ENCODE results near the gene SERBP1.

DNA sequence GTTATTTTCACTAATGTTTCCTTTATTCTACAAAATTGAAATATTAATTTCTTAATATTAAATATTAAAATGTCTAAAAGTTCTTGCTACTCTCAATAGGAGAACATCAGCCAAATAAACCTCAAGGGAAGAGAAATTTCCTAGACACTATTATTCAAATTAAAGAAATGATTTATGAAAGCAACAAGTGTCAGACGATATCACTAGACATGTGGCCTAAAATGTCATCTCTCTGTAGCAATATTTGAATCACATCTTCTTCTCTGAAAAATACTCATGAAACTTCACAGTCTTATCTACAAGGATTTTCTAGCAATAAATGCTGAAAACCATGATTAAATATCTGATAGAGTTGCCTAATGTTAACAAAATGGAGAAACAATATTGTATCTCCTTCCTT is 2.5 kb upstream of the SERBP1 start:
- TF ChIP-seq, protein P1, sequence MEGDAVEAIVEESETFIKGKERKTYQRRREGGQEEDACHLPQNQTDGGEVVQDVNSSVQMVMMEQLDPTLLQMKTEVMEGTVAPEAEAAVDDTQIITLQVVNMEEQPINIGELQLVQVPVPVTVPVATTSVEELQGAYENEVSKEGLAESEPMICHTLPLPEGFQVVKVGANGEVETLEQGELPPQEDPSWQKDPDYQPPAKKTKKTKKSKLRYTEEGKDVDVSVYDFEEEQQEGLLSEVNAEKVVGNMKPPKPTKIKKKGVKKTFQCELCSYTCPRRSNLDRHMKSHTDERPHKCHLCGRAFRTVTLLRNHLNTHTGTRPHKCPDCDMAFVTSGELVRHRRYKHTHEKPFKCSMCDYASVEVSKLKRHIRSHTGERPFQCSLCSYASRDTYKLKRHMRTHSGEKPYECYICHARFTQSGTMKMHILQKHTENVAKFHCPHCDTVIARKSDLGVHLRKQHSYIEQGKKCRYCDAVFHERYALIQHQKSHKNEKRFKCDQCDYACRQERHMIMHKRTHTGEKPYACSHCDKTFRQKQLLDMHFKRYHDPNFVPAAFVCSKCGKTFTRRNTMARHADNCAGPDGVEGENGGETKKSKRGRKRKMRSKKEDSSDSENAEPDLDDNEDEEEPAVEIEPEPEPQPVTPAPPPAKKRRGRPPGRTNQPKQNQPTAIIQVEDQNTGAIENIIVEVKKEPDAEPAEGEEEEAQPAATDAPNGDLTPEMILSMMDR (IDR thresholded peaks at IDR 0.05): no peak
- no peak for TF ChIP-seq POLR2A (IDR thresholded peaks at IDR 0.05)
